K562 (cell line): ENCODE data around the gene MSH3. TPM values are rescaled to one million over a fixed set of nuclear protein-coding genes. Genes with fewer than 3 reads are reported as not detected.

ENCODE experiments used
- ATAC-seq: fragments of 200-7000 bp; cut with Tn5 transposase; 3 replicates; pipeline ENCODE4 v1.9.1; 2020; ENCODE audit warnings: moderate library complexity
- BruUV-seq: library from RNA; stranded (reverse); fragments of 400-500 nt; replicated peaks from 2 replicates; lab custom pipeline; 2021; lab: Mats Ljungman, UMichigan
- CTCF ChIA-PET: fragments of 300-600 bp; formaldehyde crosslinking; extraction: SDS; loops from one replicate; lab custom pipeline; 2021; ENCODE audit warnings: low intra/inter-chr PET ratio; lab: Yijun Ruan, JAX
- POLR2A ChIA-PET: fragments of 300-600, 350-650 bp; sonication (Branson Sonifier 250); formaldehyde crosslinking; extraction: SDS; loops from one replicate; lab custom pipeline; 2021; ENCODE audit warnings: antibody characterized with exemption, inconsistent platforms; lab: Yijun Ruan, JAX
- DNase-seq, 4 experiments: peaks; one replicate each; pipeline versions ENCODE4 v3.0.0 to v3.0.0-alpha.2; 2011 to 2018; ENCODE audit warnings: low spot score in 3 of 4, mixed read lengths in 3 of 4; ENCODE audit errors: extremely low read depth in 1 of 4
- FAIRE-seq: peaks from 2 replicates; lab custom pipeline; 2011; peaks lifted over from hg19 to GRCh38; lab: Jason Lieb, UNC
- H2AFZ ChIP-seq: 2 replicates; pipeline ENCODE4 v1.6.0; 2011; ENCODE audit warnings: low read depth, low read length, control low read depth, inconsistent platforms
- H3K27ac ChIP-seq: fragments of 200-600 bp; 3 replicates; pipeline ENCODE4 v1.8.0; 2011; ENCODE audit warnings: low read depth, mild to moderate bottlenecking, control low read depth, inconsistent platforms, low read length, moderate library complexity, mixed read lengths; ENCODE audit errors: extremely low read depth
- H3K27me3 ChIP-seq, 2 experiments: fragments of 300-600 bp in 1 of 2; 2 replicates in 1 of 2; 3 replicates in 1 of 2; pipeline versions ENCODE4 v1.6.0 to v1.8.0; 2011; ENCODE audit warnings: inconsistent platforms in 2 of 2, low read length in 2 of 2, mild to moderate bottlenecking in 1 of 2, mixed read lengths in 1 of 2, moderate library complexity in 1 of 2; ENCODE audit not compliant: control insufficient read depth in 2 of 2, insufficient read depth in 2 of 2
- H3K36me3 ChIP-seq: fragments of 300-600 bp; 3 replicates; pipeline ENCODE4 v1.8.0; 2011; ENCODE audit warnings: mild to moderate bottlenecking, low read length, inconsistent platforms; ENCODE audit not compliant: control insufficient read depth, insufficient read depth
- H3K4me1 ChIP-seq, 2 experiments: fragments of 200-600 bp in 1 of 2; replicated peaks in 1 of 2; 2 replicates in 1 of 2; 3 replicates in 1 of 2; pipeline versions ENCODE4 v1.5.1 to v1.8.0; 2011; ENCODE audit warnings: inconsistent platforms in 2 of 2, low read length in 2 of 2, mild to moderate bottlenecking in 1 of 2, mixed read lengths in 1 of 2, moderate library complexity in 1 of 2; ENCODE audit not compliant: control insufficient read depth in 2 of 2, insufficient read depth in 2 of 2
- H3K4me2 ChIP-seq: 2 replicates; pipeline ENCODE4 v1.6.1; 2011; ENCODE audit warnings: low read length, control low read depth, inconsistent platforms, mixed read lengths; ENCODE audit not compliant: insufficient read depth
- H3K4me3 ChIP-seq: fragments of 200-600 bp; sonication (generic), shearing (Covaris generic); 2 replicates; pipeline ENCODE4 v1.5.1; 2016; ENCODE audit warnings: control low read depth, inconsistent platforms
- H3K79me2 ChIP-seq: fragments of 200-600 bp; 3 replicates; pipeline ENCODE4 v1.8.0; 2011; ENCODE audit warnings: low read length, inconsistent platforms; ENCODE audit not compliant: control insufficient read depth, insufficient read depth
- H3K9ac ChIP-seq, 2 experiments: 2 replicates each; pipeline versions ENCODE4 v1.6.0 to v1.6.1; 2011; ENCODE audit warnings: low read depth in 2 of 2, low read length in 2 of 2, control low read depth in 1 of 2, inconsistent platforms in 1 of 2, mild to moderate bottlenecking in 1 of 2, mixed read lengths in 1 of 2; ENCODE audit not compliant: insufficient read depth in 1 of 2
- H3K9me1 ChIP-seq: one replicate; pipeline ENCODE4 v1.6.0; 2011; ENCODE audit warnings: inconsistent platforms, mild to moderate bottlenecking, low read length, moderate library complexity; ENCODE audit not compliant: control insufficient read depth, insufficient read depth
- H3K9me3 ChIP-seq: replicated peaks from 2 replicates; pipeline ENCODE4 v1.5.1; 2011; ENCODE audit warnings: low read depth, low read length, inconsistent platforms; ENCODE audit not compliant: control insufficient read depth, insufficient read depth
- H4K20me1 ChIP-seq: replicated peaks from 2 replicates; pipeline ENCODE4 v1.6.1; 2011; ENCODE audit warnings: low read length, inconsistent platforms, mixed read lengths; ENCODE audit not compliant: control insufficient read depth, insufficient read depth
- ARID4B ChIP-seq: sonication (generic); formaldehyde crosslinking; IDR thresholded peaks from 2 replicates; pipeline ENCODE4 v1.8.0; 2022; ENCODE audit warnings: mild to moderate bottlenecking, missing genetic modification reagents
- ATF6 ChIP-seq: sonication (generic); formaldehyde crosslinking; IDR thresholded peaks from 2 replicates; pipeline ENCODE4 v1.4.0; 2020; ENCODE audit warnings: mild to moderate bottlenecking, missing genetic modification reagents
- CXXC5 ChIP-seq: fragments of 250-450 bp; sonication (Bioruptor Pico); IDR thresholded peaks from 2 replicates; pipeline ENCODE4 v1.8.0; 2022; ENCODE audit warnings: inconsistent platforms, mild to moderate bottlenecking, moderate library complexity
- LARP7 ChIP-seq: fragments of 450-650 bp; IDR thresholded peaks from 2 replicates; pipeline ENCODE4 v1.6.1; 2016
- MBD1 ChIP-seq: fragments of 250-450 bp; sonication (Bioruptor Pico); IDR thresholded peaks from 2 replicates; pipeline ENCODE4 v1.8.0; 2022; ENCODE audit warnings: inconsistent platforms
- MYC ChIP-seq, 2 experiments: fragments of 250-450 bp in 1 of 2; sonication (Bioruptor Pico) in 1 of 2; IDR thresholded peaks; 2 replicates each; pipeline versions ENCODE4 v1.5.1 to v1.6.1; 2012 to 2021; ENCODE audit warnings: low read depth in 2 of 2, borderline replicate concordance in 1 of 2, improper control_type of control experiment in 1 of 2, low read length in 1 of 2, mild to moderate bottlenecking in 1 of 2, moderate library complexity in 1 of 2
- THAP12 ChIP-seq: fragments of 250-450 bp; sonication (Bioruptor Pico); IDR thresholded peaks from 2 replicates; pipeline ENCODE4 v1.9.0; 2021; ENCODE audit warnings: mild to moderate bottlenecking, inconsistent platforms
- ZNF23 ChIP-seq: fragments of 250-450 bp; sonication (Bioruptor Pico); IDR thresholded peaks from 2 replicates; pipeline ENCODE4 v1.4.0; 2020; ENCODE audit warnings: mild to moderate bottlenecking
- ZNF280A ChIP-seq: fragments of 450-650 bp; IDR thresholded peaks from 2 replicates; pipeline ENCODE4 v1.6.1; 2018; ENCODE audit warnings: mild to moderate bottlenecking, low read depth; ENCODE audit not compliant: partially characterized antibody
- ZNF717 ChIP-seq: fragments of 250-450 bp; sonication (Bioruptor Pico); IDR thresholded peaks from 2 replicates; pipeline ENCODE4 v1.5.0; 2021
- WGBS: fragments of 100-300 bp; shearing (Covaris generic); methylation state at CpG from one replicate; pipeline ENCODE4 v1.1.6; 2016; ENCODE audit warnings: low coverage, mixed read lengths; ENCODE audit not compliant: insufficient coverage; ENCODE audit errors: missing lambda C conversion rate; 5-methylcytosine and 5-hydroxymethylcytosine counted together
- in situ Hi-C: fragments of 300-500 bp; cut with MboI; formaldehyde crosslinking; loops from 4 replicates; pipeline ENCODE4 v1.15.0; 2018; ENCODE audit warnings: inconsistent platforms, mixed read lengths
- intact Hi-C: fragments of 100-400 bp; cut with micrococcal nuclease; formaldehyde crosslinking; loops from 2 replicates; pipeline ENCODE4 v1.14.2; 2022
- polyA plus RNA-seq, 8 experiments: library from polyadenylated mRNA; depleted of rRNA in 4 of 8; stranded (reverse) in 5 of 8; unstranded in 3 of 8; fragments of >200 nt; fragmentation: Nextera tagmentation in 2 of 8; fragmentation: Illumina TruSeq in 1 of 8; extraction: Ambion mirVana in 2 of 8; extraction: Trizol in 1 of 8; gene quantifications; 2 replicates each; pipeline versions ENCODE4 v1.2.1 to v1.2.3, GENCODE V29; 2011 to 2014; ENCODE audit warnings: inconsistent platforms in 1 of 8, missing spikeins in 1 of 8
- total RNA-seq, 7 experiments: library from RNA; depleted of rRNA in 6 of 7; stranded (reverse); fragments of >200 nt in 6 of 7; fragmentation: Illumina TruSeq in 2 of 7; extraction: Trizol in 2 of 7; gene quantifications; 2 replicates each; pipeline versions ENCODE4 v1.2.1 to v1.2.3, GENCODE V29; 2011 to 2021; ENCODE audit warnings: low replicate concordance in 1 of 7

The MSH3 gene
- total and polyA plus RNA-seq, 9 of the 15 experiments (the other 6 are each of a cell fraction or from before 2014, with no cell fraction given) = 3.9 to 17.2 (median 13.2) TPM

- in situ Hi-C loops (no loop called here), intact Hi-C loops (no loop called here)
- H3K9me1 ChIP-seq = no peaks in the 10 kb centered on the region
- H2AFZ ChIP-seq = no peak overlapping the region
- no peak for ATAC-seq
- no peaks in the 10 kb centered on the region for H3K9me3 ChIP-seq
- H3K4me2 ChIP-seq = no peak overlapping the region
- CTCF ChIA-PET = no interaction called here
- DNase-seq = no peak
- H3K4me3 ChIP-seq = no peak overlapping the region
- no peaks in the 10 kb centered on the region for H3K27me3 ChIP-seq
- no peak overlapping the region for H3K9ac ChIP-seq
- H3K79me2 ChIP-seq = no peaks in the 10 kb centered on the region
- no peak for FAIRE-seq
- BruUV-seq = no TSS peak
- 79% methylated on average over 2 of the region's 2 CpGs for WGBS
- POLR2A ChIA-PET = no interaction called here
- H4K20me1 ChIP-seq = no peaks in the 10 kb centered on the region
- H3K36me3 ChIP-seq = peaks cover 8% of the 10 kb centered on the region; the same call in 1 of the 3 replicates
- H3K4me1 ChIP-seq = no peaks in the 10 kb centered on the region; a peak in 1 of 5 replicates
- H3K27ac ChIP-seq = no peak overlapping the region
- TF ChIP-seq MYC (IDR thresholded peaks at IDR 0.05; ENCODE audit: low read depth, low read length) (no peak), MYC (CRISPR knock-in tag; IDR thresholded peaks at IDR 0.05; ENCODE audit: borderline replicate concordance, low read depth) (no peak), MBD1 (no peak), ATF6 (CRISPR knock-in tag) (no peak), THAP12 (CRISPR knock-in tag) (no peak), ZNF717 (CRISPR knock-in tag) (no peak), CXXC5 (no peak), ARID4B (CRISPR knock-in tag) (no peak), LARP7 (no peak), ZNF280A (no peak), ZNF23 (CRISPR knock-in tag) (no peak)
Measured at GRCh38 chr5:80780024-80780423, 125.6 kb downstream of the MSH3 start.
